Stimulated activated effector memory CD8-positive, alpha-beta T cell treated with anti-CD3 and anti-CD28 coated beads, Interleukin-12 subunit alpha, Interleukin-12 subunit beta, amount 100 ng/mL, for 72 hours (primary cell): ENCODE data around the gene AP5M1.
A peak's percentile ranks its signal among the peaks of the same experiment; 100 is the strongest.

Experiments used
- ATAC-seq: fragments of 150-1000 bp; cut with Tn5 transposase; 2 replicates; pipeline ENCODE4 v1.10.0; 2021
- DNase-seq, 2 donors: peaks; one replicate each; pipeline ENCODE4 v3.0.0; 2021 to 2022; ENCODE audit warnings: low spot score in 2 of 2
- H3K27ac Mint-ChIP-seq: one replicate; pipeline ENCODE4 v1.8.0; 2022; ENCODE audit warnings: mild to moderate bottlenecking, mixed read lengths
- H3K36me3 Mint-ChIP-seq: one replicate; pipeline ENCODE4 v1.8.0; 2022; ENCODE audit warnings: mild to moderate bottlenecking, mixed read lengths
- H3K4me1 Mint-ChIP-seq: one replicate; pipeline ENCODE4 v1.8.0; 2022; ENCODE audit warnings: mixed read lengths
- H3K4me3 Mint-ChIP-seq: one replicate; pipeline ENCODE4 v1.8.0; 2022; ENCODE audit warnings: mild to moderate bottlenecking, mixed read lengths
- H3K9me3 Mint-ChIP-seq: one replicate; pipeline ENCODE4 v1.8.0; 2022; ENCODE audit warnings: mixed read lengths

The AP5M1 gene

GRCh38 chr14:57266065-57266464, 2.7 kb upstream of the AP5M1 start:
- H3K4me1 Mint-ChIP-seq, result peaks cover 51% of the 10 kb centered on the region
- DNase-seq (no peak), ATAC-seq (no peak)
- H3K4me3 Mint-ChIP-seq, result no peak overlapping the region
- no peaks in the 10 kb centered on the region for H3K9me3 Mint-ChIP-seq
- H3K36me3 Mint-ChIP-seq, result peaks cover 23% of the 10 kb centered on the region
- H3K27ac Mint-ChIP-seq, result no peak overlapping the region

GRCh38 chr14:57273236-57273635, 4.5 kb downstream of the AP5M1 start:
- no peak for DNase-seq
- Mint-ChIP-seq H3K4me1 (peaks cover 29% of the 10 kb centered on the region), H3K4me3 (no peak overlapping the region), H3K27ac (no peak overlapping the region), H3K9me3 (no peaks in the 10 kb centered on the region), H3K36me3 (peaks cover 43% of the 10 kb centered on the region)
- ATAC-seq, result no peak

GRCh38 chr14:57274551-57274950, 5.8 kb downstream of the AP5M1 start:
- peaks cover 34% of the 10 kb centered on the region for H3K36me3 Mint-ChIP-seq
- no peak overlapping the region for H3K4me3 Mint-ChIP-seq
- DNase-seq (no peak), ATAC-seq (no peak)
- H3K27ac Mint-ChIP-seq, result no peak overlapping the region
- peaks cover 27% of the 10 kb centered on the region for H3K4me1 Mint-ChIP-seq
- H3K9me3 Mint-ChIP-seq, result no peaks in the 10 kb centered on the region

GRCh38 chr14:57275023-57275664, 6.4 kb downstream of the AP5M1 start:
- H3K36me3 Mint-ChIP-seq, result peaks cover 39% of the 10 kb centered on the region
- peaks cover 24% of the 10 kb centered on the region for H3K4me1 Mint-ChIP-seq
- no peak for ATAC-seq
- H3K4me3 Mint-ChIP-seq, result no peak overlapping the region
- H3K9me3 Mint-ChIP-seq, result no peaks in the 10 kb centered on the region
- no peak overlapping the region for H3K27ac Mint-ChIP-seq
- no peak for DNase-seq

- H3K4me1 Mint-ChIP-seq, result peaks cover 5% of the 10 kb centered on the region
- H3K9me3 Mint-ChIP-seq, result no peaks in the 10 kb centered on the region
- no peak overlapping the region for H3K4me3 Mint-ChIP-seq
- DNase-seq (no peak), ATAC-seq (no peak)
- H3K36me3 Mint-ChIP-seq, result peaks cover 57% of the 10 kb centered on the region
- H3K27ac Mint-ChIP-seq, result no peak overlapping the region
These were observed 8.3 kb downstream of the AP5M1 start for GRCh38 chr14:57277062-57277461.

GRCh38 chr14:57287745-57288144, 19.0 kb downstream of the AP5M1 start:
- H3K27ac Mint-ChIP-seq, result no peak overlapping the region
- no peak for ATAC-seq
- no peaks in the 10 kb centered on the region for H3K4me1 Mint-ChIP-seq
- H3K9me3 Mint-ChIP-seq, result no peaks in the 10 kb centered on the region
- no peak for DNase-seq
- H3K4me3 Mint-ChIP-seq, result no peak overlapping the region
- H3K36me3 Mint-ChIP-seq, result peaks cover 82% of the 10 kb centered on the region

- Mint-ChIP-seq H3K36me3 (peaks cover 57% of the 10 kb centered on the region), H3K27ac (no peak overlapping the region), H3K9me3 (no peaks in the 10 kb centered on the region), H3K4me1 (no peaks in the 10 kb centered on the region), H3K4me3 (no peak overlapping the region)
- no peak for ATAC-seq
- no peak for DNase-seq
These were observed 22.0 kb downstream of the AP5M1 start for GRCh38 chr14:57290751-57291150.

- H3K4me1 Mint-ChIP-seq, result no peaks in the 10 kb centered on the region
- DNase-seq (no peak), ATAC-seq (no peak)
- H3K9me3 Mint-ChIP-seq, result no peaks in the 10 kb centered on the region
- peaks cover 45% of the 10 kb centered on the region for H3K36me3 Mint-ChIP-seq
- no peak overlapping the region for H3K27ac Mint-ChIP-seq
- no peak overlapping the region for H3K4me3 Mint-ChIP-seq
These were observed 23.2 kb downstream of the AP5M1 start for GRCh38 chr14:57291692-57292647.

- no peaks in the 10 kb centered on the region for H3K4me1 Mint-ChIP-seq
- H3K27ac Mint-ChIP-seq, result no peak overlapping the region
- H3K9me3 Mint-ChIP-seq, result no peaks in the 10 kb centered on the region
- ATAC-seq, result no peak
- H3K36me3 Mint-ChIP-seq, result peaks cover 28% of the 10 kb centered on the region
- no peak overlapping the region for H3K4me3 Mint-ChIP-seq
- no peak for DNase-seq
These were observed 25.4 kb downstream of the AP5M1 start for GRCh38 chr14:57293866-57294837.

- Mint-ChIP-seq H3K9me3 (no peaks in the 10 kb centered on the region), H3K27ac (no peak overlapping the region), H3K4me1 (no peaks in the 10 kb centered on the region), H3K4me3 (no peak overlapping the region), H3K36me3 (peaks cover 17% of the 10 kb centered on the region)
- DNase-seq, result no peak
- no peak for ATAC-seq
These were observed 26.5 kb downstream of the AP5M1 start for GRCh38 chr14:57295239-57295638.

GRCh38 chr14:57297852-57298251, 29.1 kb downstream of the AP5M1 start:
- ATAC-seq (no peak), DNase-seq (no peak)
- Mint-ChIP-seq H3K4me3 (no peak overlapping the region), H3K36me3 (peaks cover 5% of the 10 kb centered on the region), H3K9me3 (no peaks in the 10 kb centered on the region), H3K27ac (no peak overlapping the region), H3K4me1 (no peaks in the 10 kb centered on the region)

GRCh38 chr14:57299511-57299910, 30.7 kb downstream of the AP5M1 start:
- Mint-ChIP-seq H3K27ac (no peak overlapping the region), H3K4me1 (no peaks in the 10 kb centered on the region), H3K36me3 (peaks cover 5% of the 10 kb centered on the region), H3K9me3 (no peaks in the 10 kb centered on the region), H3K4me3 (no peak overlapping the region)
- ATAC-seq, result no peak
- no peak for DNase-seq

- DNase-seq, result no peak
- H3K36me3 Mint-ChIP-seq, result no peaks in the 10 kb centered on the region
- H3K27ac Mint-ChIP-seq, result no peak overlapping the region
- H3K4me3 Mint-ChIP-seq, result no peak overlapping the region
- no peaks in the 10 kb centered on the region for H3K4me1 Mint-ChIP-seq
- no peaks in the 10 kb centered on the region for H3K9me3 Mint-ChIP-seq
- ATAC-seq, result no peak
These were observed 34.1 kb downstream of the AP5M1 start for GRCh38 chr14:57302883-57303282.

GRCh38 chr14:57314396-57315089, 45.8 kb downstream of the AP5M1 start:
- no peaks in the 10 kb centered on the region for H3K36me3 Mint-ChIP-seq
- H3K27ac Mint-ChIP-seq, result no peak overlapping the region
- DNase-seq, result no peak
- peak; percentile 72 for ATAC-seq
- H3K4me1 Mint-ChIP-seq, result peaks cover 6% of the 10 kb centered on the region
- H3K9me3 Mint-ChIP-seq, result no peaks in the 10 kb centered on the region
- H3K4me3 Mint-ChIP-seq, result no peak overlapping the region
